HL-60/S4 treated with retinoic acid at 250 ng/mL for 4 days and 3 days (cell line): ENCODE results near the gene NTRK3.
"Not testable (repeated sequence)": the region's sequence is repeated elsewhere in the genome, so short reads cannot be mapped to it uniquely, and the experiment has no call there.

Experiments
- in situ Hi-C: fragments of 300-500 bp; cut with MboI; formaldehyde crosslinking; loops from 2 replicates; pipeline ENCODE4 v1.7.0; 2022; ENCODE audit warnings: low sequenced_read_pairs

Gene NTRK3

DNA sequence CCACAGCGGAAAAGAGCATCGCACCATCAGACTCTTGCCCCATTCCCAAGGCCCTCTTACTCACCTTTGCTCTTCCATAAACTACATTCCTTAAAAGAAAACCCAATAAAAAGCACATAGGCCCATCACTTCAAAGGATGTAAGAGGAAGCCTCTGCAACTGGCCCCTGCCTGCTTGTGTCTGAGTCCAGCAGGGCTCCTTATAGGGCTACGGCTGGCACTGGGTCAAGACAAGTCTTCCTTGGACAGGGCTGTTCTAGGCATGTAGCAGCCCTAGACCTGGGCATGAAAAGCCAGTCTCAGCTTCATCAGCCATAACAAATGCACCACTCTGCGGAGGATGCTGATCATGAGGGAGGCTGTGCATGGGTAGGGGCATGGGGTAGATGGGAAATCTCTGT is 218.3 kb downstream of the NTRK3 start:
- in situ Hi-C loops: no loop called here

DNA sequence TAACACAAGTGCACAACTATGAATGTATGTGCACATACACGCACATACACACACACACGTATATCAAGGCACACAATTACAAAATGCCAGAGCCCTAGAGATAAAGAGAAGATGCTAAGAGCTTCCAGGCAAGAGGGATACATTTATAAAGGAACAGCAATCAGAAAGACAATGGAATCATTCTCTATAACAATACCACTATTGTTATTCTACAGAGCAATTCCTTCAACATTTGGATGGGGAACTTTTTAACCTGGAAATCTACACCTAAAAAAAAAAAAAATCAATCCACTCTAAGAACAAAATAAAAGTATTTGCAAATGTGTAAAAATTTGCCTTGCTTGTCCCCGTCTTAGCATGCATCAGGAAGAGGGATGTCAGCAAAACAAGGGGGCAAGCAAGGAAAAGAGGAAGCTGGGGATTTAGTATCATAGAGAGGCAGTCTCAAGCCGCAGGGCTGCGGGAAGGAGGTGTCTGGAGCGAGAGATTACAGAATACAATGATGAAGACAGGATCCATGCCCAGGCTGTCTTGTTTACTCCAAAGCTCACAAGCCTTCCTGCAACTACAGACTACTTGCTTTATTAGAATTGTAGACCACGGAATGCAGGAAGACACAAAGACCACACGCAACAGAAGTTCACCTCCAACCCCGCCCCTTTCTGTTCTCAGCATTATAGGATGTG is 220.2 kb downstream of the NTRK3 start:
- in situ Hi-C loops: no loop called here

DNA sequence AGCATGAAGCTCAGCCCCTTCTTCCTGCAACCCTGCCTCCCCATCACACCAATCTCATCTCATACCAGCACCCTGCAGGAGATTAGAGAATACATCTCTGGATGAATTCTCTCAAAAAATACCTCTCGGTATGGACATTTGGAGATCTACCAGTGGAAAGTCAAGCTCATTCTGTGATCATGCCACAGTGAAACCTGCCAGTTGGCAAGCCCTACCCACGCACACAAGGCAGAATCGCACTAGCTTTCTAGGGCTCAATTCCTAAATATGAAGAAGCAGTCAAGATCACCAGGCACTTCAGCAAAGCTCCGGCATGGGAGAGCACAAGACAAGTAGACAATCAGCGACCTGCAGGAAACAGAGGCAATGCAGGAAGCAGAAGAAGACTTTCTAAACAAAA is 221.2 kb downstream of the NTRK3 start:
- in situ Hi-C loops: no loop called here

DNA sequence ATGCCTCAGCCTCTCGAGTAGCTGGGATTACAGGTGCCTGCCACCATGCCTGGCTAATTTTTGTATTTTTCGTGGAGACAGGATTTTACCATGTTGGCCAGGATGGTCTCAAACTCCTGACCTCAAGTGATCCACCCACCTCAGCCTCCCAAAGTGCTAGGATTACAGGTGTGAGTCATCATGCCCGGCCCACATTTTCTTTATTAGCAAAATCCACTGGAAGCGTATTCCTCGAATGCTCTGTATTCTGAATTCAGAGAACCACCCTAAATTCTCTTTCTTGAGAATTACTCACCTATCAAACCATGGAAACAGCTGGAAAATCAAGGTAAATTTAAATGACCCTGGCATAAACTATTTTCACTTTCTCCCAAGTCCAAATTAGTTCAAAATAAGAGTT is 223.1 kb downstream of the NTRK3 start:
- in situ Hi-C loops: not testable (repeated sequence)

DNA sequence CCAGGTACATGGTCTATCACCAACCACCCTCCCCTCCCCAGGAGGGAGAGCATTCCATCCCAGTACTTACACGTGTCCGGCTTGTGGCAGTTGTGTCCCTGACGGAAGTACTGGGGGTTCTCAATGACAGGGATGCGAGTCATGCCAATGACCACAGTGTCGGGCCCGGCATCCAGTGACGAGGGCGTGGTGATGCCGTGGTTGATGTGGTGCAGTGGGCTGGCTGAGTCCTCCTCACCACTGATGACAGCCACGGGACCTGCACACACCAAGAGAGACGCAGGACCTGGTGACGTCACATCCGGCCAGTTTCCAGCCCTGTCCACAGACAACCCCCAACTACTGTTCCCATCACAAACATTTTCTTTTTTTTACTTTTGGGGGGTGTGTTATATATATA is 223.8 kb downstream of the NTRK3 start:
- in situ Hi-C loops: no loop called here

DNA sequence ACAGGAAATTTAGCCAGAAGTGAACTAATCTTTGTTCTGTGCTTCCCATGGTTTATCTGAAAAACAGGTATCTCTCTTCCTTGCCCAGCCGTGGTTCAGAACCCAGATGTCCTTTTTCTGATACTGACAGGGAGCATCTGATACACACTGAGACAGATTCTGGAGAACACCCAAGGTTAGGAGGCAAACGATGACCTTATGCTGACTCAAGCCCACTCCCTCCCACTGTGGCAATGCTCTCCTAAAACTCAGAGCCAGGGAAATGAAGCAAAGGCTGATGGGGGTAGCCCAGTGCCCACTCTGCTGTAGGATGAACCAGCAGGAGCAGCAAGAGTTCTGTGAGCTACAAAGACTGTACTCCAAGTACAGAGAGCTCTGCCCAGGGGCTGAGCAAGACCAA is 225.1 kb downstream of the NTRK3 start:
- in situ Hi-C loops: no loop called here

DNA sequence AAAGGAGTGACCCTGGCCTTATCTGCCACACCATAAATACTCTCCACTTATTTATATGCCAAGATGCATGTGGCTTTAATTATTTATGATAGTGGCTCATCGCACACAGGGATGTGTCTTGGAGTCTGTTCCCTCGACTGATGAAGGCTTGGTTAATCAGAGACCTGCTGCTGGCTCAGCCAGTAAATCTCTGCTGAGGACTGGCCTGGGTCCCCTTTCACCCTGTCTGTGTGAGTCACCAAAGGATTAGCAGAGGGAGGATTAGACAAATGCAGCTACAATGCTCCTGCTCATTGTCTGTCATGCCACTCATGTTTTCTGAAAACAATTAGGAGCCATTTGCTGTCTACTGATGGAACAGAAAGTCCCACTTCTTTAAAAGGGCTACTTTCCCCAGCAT is 226.8 kb downstream of the NTRK3 start:
- in situ Hi-C loops: no loop called here

DNA sequence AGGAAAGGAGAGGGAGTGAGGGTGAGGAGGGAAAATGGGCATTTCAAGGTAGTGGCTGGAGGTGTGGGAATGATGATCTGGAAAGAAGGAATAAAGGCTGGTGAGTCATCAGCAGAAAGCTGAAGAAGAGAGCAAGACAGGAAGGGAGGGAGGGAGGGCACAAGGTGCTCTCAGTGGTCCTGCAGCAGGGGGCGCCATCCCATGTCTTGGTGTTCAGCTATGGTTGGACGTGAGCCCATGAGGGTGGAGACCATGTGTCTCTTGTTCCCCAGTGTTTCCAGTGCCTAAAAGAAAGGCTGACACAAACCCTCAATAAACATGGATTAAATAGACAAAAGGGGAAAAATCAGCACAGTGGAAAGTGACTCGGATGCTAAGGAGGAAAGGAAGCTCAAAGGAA is 228.5 kb downstream of the NTRK3 start:
- in situ Hi-C loops: no loop called here

DNA sequence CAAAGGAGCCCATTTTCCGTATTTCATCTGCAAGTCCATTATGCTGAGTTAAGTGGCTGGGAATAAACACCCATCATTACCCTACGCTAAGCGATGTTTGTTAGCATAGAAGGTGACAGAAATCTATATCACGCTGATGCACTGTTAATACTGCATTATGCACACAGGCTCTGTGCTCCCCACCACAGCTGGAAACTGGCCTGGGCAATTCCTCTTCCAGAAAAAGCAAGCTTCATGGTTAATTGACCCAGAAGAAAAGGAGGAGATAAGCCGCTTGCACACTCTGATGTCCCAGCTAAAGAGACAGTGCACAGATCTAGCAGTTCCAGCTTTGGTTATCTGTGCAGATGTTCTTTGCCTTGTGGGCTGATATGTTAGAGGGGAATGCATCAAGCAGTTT is 232.6 kb downstream of the NTRK3 start:
- in situ Hi-C loops: no loop called here

DNA sequence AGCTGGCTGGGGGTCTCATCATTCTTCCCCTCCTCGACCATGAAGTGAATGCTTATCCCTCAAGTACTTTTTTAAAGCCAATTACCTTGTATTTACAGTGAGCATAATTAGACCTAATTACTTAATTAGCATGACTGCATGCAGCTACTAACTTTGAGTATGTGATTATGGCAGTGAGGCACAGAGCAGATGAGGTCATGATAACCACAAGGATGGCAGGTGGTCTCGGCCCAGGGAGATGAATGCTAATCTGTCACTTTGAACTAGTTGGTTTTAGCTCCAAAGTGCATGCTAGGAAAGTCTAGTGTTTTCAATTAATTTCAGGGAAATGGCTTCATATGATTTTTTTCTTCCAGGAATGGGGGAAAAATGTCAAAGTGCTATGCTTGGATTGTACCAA is 233.8 kb downstream of the NTRK3 start:
- in situ Hi-C loops: no loop called here

DNA sequence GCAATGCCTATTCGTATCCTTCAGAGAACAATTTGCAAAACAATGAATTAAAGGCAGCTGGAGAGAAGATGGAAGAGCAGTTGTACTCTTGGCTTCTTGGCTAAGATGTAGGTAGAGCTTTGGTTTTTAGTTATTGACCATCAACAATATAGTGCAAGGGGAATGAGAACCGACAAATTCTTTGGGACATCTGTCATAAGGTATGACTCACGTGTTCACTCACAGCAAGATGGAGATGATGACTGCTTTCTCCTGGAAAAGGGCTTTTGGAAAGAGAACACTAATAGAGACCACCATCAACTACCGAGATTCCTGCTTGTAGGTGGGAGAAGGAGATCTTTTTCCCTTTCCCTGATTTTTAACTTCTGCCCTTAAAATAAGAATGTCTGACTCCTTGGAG is 234.9 kb downstream of the NTRK3 start:
- in situ Hi-C loops: no loop called here

DNA sequence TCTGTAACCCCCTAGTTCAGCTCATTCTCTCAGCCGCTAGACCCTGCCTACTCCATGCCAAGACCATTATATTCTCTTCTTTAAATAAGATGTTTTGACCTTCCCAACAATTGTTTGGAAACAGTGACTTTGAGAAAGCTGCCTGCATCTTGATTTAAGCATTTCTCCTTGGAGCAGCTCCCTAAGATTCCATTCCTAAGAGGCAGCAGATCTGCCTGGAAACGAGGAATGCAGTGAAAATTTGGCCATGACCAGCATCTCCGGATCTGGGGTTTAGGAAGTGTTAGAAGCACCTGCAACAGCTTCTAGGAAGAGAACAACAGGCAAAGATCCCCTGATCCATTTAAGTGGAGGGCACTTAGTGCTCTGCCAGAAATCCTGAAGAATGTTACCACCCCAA is 235.7 kb downstream of the NTRK3 start:
- in situ Hi-C loops: no loop called here

DNA sequence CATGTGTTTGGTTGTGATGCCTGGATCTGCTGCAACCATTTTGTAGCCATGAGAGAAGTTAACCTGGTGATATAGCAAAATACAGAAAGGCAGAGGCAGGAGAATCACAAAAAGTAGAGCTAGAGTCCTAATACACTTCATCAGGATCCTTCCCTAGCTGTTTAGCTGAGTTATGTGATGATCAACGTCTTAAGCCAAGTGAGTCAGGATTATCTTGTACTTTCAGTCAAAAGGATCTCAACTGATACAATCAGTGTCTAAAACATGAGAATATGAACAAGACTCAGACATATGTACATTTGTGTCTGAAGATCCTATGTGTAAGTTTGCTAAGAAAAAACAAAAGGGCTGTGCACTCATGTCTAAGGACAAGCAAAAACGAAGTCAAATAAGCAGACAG is 236.9 kb downstream of the NTRK3 start:
- in situ Hi-C loops: no loop called here

DNA sequence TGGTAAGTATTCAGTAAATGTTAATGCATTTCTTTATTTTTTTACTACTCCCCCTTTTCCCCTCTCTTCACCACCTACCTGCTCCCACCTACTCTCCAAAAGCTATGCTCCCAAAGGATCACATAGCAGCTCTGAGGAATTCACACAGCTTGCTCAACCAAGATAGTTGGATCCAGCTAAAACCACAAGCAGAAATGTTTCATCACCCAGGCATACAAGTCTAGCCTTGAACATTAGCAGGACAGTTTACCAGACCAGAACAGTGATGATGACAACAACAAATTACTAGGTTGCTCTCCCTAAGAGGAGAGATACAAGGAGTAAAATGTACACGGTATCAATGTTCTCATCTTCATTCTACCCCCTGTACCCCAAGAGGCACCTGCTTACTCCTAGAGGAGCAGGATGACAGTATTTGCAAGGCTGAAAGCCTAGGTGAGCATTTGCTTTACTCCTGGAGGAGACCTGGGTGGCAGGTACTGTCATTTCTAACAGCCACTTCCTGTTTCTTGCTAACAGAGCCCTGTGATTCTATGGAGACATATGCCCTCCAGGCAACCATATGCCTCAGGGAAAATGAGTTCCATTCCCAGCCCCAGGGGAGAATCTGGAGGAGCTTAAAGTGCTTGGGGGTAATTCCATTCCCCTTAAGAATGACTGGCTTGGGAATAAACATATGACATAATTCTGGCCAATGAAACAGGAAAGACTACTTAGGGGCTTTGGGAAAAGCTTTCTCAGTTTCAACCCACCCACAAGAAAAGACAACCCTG is 237.5 kb downstream of the NTRK3 start:
- in situ Hi-C loops: no loop called here

DNA sequence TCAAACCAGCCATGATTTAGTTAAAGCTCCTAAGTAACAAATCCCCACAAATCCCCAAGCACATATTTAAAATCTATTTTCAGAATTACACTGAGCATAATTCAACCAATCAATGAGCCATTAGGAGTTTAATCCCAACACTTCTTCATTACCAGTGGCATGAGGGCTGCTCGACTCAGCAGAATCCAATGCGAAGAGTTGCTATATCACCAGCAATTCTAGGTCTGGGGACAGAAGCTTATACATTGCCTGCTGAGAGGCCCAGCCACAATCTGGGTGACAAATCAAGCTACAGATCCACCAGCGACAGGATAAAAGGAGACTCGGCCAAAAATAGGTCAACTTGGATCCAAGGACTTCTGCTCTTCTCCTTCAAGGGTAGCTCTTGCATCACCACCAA is 238.8 kb downstream of the NTRK3 start:
- in situ Hi-C loops: no loop called here

DNA sequence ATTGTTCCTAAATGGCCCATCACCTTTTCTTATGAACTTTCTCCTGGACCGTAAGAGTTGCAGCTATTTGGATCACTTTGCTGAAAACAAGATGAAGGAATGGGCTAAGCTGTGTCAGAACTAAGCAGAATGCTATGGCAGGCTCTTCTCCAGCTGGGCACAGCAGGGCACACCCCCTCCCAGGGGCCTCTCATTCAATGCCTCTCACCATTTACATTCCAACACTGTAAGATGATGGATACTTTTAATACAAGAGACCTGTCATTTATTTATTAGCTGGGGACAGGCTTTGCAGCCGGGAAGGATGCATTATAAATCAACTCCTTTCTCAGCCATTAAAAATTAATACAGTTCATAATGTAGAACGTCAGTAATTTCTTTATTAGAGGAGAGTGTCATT is 240.1 kb downstream of the NTRK3 start:
- in situ Hi-C loops: no loop called here

DNA sequence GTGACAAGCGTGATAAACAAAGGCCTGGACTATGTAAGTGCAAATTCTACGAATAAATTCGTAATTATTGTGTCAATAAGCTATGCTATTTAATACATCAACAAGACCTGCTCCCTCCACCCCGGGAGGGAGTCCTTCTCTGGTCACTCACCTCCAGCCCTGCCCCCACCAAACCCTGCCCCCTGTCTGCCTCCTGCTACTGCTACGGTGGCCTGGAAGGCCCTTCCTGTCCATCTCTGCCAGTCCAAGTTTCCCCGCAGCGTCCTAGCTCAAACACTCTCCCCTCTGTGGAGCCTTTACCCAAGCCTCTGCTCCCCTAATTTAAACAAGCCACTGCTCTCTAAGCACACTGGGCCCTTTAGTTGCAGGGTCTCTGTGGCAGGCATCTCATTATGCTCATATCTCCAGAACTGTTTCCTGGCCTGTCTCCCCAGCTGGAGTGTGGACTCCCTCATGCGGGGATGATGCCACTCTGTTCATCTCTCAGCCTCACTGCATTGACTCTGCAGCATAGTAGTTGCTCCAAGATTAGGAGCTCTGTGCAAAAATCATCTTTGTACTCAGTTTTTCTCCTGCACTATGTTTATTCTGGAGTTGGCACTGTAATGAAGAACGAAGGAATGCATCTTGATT is 241.2 kb downstream of the NTRK3 start:
- in situ Hi-C loops: no loop called here

DNA sequence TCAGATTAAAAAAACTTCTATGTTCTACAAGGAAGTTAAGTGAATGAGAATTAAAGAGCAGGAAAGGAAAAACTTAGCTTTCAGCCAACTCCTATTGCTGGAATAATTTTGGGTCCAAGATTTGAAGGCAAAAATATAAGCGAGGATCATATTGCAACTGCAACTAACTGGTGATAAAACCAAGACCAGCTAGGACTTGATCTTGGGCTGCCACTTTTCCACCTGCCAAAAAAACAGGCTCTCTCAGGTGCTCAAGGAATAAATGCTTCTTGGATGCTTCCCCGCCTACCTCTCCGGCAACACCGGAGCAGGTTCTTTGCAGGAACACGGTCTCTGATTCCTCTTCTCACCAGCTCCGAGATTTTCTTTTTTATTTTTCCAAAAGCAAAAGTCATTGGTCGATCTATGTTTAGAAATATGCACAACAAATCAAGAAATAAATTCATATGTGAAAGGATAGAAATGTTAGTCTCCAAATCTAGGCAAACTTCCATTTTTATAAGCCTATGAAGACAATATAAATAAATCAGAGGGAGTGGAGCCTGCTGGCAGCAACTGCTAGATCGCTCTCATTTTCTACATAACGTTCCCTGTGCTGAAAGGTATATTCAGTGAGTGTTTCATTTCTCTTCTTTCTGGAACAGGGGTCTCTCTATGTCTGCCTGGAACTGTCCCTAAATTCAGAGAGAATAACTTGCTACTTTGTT is 241.9 kb downstream of the NTRK3 start:
- in situ Hi-C loops: no loop called here

DNA sequence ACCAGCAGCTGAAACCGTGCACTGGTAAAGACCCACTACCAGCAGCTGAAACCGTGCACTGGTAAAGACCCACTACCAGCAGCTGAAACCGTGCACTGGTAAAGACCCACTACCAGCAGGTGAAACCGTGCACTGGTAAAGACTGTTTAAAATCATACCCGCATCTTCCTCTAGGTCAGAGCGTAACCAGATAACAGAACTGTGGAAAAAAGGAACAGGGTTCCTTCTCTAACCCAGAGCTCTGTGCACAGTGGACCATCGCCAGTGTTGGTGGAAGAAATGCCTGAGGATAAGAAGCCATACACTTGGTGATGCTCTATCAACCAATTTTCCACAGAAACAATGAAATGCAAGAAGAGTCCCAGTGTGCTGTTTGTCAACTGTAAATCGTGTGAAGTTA is 243.4 kb downstream of the NTRK3 start:
- in situ Hi-C loops: no loop called here

DNA sequence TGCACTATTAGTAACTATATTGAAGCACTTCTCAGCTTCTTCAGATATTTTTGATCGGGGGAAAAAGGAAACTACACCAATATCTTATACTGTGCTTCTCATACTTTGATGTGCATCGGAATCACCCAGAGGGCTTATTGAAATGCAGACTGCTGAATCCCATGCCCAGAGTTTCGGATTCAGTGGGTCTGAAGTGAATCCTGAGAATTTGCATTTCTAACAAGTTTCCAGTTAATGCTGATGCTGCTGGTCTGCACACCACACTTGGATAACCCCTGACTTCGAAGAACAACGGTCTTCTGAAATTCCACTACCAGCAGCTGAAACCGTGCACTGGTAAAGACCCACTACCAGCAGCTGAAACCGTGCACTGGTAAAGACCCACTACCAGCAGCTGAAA is 243.9 kb downstream of the NTRK3 start:
- in situ Hi-C loops: no loop called here

DNA sequence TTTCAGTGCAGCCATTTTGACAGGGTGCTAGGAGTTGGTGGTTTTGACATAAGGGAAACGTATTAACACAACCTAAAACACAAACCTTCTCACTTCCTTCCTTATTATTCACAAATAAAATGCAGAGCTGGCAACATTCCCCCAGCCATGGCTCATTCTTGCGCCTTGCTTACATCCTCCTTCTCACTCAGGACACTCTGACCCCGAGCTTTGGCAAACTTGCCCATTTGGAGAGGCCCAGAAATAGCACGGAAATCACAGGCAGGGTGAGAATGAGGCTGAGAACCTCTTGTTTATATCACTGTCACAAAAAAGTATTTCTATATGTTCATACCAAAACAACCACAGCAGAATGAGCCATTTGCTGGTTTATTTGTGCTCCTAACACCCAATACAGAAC is 244.3 kb downstream of the NTRK3 start:
- in situ Hi-C loops: no loop called here

DNA sequence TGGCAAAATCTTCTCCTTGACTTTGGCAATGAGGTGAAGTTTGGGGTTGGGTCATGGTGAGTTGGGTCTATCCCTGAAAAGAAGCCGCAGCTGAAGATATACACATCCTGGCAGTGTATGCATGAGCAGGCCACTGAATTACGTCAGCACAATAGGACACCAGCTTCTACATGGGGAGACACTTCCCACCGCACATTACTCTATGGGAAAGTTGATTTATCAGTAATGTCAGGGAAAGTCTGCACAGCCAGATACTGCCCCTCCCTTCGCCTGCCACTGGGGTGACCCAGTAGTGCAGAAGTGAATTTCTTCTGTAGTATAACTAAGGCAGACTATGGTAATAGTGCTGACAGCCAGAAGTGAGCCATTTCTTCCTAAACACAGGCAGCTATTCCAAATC is 245.0 kb downstream of the NTRK3 start:
- in situ Hi-C loops: no loop called here
